Upper lobe of left lung (tissue), 4 donors: ENCODE results near the gene ACAN.

ENCODE experiments used
- POLR2A ChIP-seq, 4 donors: fragments of 450-650 bp; IDR thresholded peaks; one replicate each; pipeline ENCODE4 v1.5.1; 2016 to 2017; ENCODE audit warnings: antibody characterized with exemption in 4 of 4, mild to moderate bottlenecking in 2 of 4
- POLR2AphosphoS5 ChIP-seq, 2 donors: sonication (generic); formaldehyde crosslinking; IDR thresholded peaks; one replicate each; pipeline ENCODE4 v1.5.1; 2017; ENCODE audit warnings: antibody characterized with exemption in 2 of 2
- TF ChIP-seq, protein P1 (sequence below), 6 experiments: fragments of 450-650 bp in 4 of 6; fragments of 200-600 bp in 2 of 6; sonication (generic) in 2 of 6; IDR thresholded peaks; one replicate each; pipeline ENCODE4 v1.5.1; 2016 to 2019; ENCODE audit warnings: antibody characterized with exemption in 6 of 6

DNA sequence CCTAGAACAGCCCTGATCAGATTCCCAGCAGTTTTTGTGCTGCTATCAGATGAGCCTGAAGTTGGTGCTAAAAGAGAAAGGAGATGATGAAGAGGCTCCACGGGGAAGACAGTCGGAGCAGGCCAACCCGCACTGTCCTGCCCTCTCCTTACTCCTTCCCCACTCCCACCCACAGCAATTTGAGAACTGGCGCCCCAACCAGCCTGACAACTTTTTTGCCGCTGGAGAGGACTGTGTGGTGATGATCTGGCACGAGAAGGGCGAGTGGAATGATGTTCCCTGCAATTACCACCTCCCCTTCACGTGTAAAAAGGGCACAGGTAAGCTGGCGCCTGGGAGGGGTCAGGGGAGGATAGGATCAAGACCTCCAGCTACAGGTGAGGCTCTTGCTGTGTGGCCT is 69.5 kb downstream of the ACAN start:
- TF ChIP-seq POLR2A (IDR thresholded peaks at IDR 0.05) (no peak), POLR2AphosphoS5 (IDR thresholded peaks at IDR 0.05) (no peak)
- TF ChIP-seq, protein P1, sequence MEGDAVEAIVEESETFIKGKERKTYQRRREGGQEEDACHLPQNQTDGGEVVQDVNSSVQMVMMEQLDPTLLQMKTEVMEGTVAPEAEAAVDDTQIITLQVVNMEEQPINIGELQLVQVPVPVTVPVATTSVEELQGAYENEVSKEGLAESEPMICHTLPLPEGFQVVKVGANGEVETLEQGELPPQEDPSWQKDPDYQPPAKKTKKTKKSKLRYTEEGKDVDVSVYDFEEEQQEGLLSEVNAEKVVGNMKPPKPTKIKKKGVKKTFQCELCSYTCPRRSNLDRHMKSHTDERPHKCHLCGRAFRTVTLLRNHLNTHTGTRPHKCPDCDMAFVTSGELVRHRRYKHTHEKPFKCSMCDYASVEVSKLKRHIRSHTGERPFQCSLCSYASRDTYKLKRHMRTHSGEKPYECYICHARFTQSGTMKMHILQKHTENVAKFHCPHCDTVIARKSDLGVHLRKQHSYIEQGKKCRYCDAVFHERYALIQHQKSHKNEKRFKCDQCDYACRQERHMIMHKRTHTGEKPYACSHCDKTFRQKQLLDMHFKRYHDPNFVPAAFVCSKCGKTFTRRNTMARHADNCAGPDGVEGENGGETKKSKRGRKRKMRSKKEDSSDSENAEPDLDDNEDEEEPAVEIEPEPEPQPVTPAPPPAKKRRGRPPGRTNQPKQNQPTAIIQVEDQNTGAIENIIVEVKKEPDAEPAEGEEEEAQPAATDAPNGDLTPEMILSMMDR (IDR thresholded peaks at IDR 0.05), result no peak
